Measurements from ENCODE around the gene OSBPL2.

The OSBPL2 gene

GRCh38 chr20:62222266-62222850, 16.0 kb upstream of the OSBPL2 start:
- H3K27ac ChIP-seq (ENCODE audit: low read depth, low read length): no peak overlapping the region
- H3K9ac ChIP-seq (ENCODE audit: low read depth in 1 of 2, low read length in 2 of 2): no peak overlapping the region
- peaks cover 33 to 40% of the 10 kb centered on the region in 2 donors for H3K27me3 ChIP-seq (ENCODE audit: control insufficient read depth in 1 of 2, insufficient read depth in 2 of 2, low read length in 2 of 2)
- no peaks in the 10 kb centered on the region for H3K9me3 ChIP-seq (ENCODE audit: control insufficient read depth in 1 of 2, low read length in 2 of 2)
- H3K4me1 ChIP-seq (ENCODE audit: control insufficient read depth in 1 of 2, insufficient read depth in 2 of 2, low read length in 2 of 2): peaks cover 0 to 4% of the 10 kb centered on the region in 2 donors
- H3K36me3 ChIP-seq (ENCODE audit: control insufficient read depth in 1 of 2, insufficient read depth in 2 of 2, low read length in 2 of 2): no peaks in the 10 kb centered on the region
- no peak overlapping the region for H3K4me3 ChIP-seq (ENCODE audit: low read depth in 1 of 2, low read length in 2 of 2)

GRCh38 chr20:62222972-62223371, 15.3 kb upstream of the OSBPL2 start:
- Histone ChIP-seq H3K9ac (ENCODE audit: low read depth in 1 of 2, low read length in 2 of 2) (no peak overlapping the region), H3K36me3 (ENCODE audit: control insufficient read depth in 1 of 2, insufficient read depth in 2 of 2, low read length in 2 of 2) (no peaks in the 10 kb centered on the region), H3K27me3 (ENCODE audit: control insufficient read depth in 1 of 2, insufficient read depth in 2 of 2, low read length in 2 of 2) (peaks cover 31 to 34% of the 10 kb centered on the region in 2 donors), H3K27ac (ENCODE audit: low read depth, low read length) (no peak overlapping the region), H3K4me1 (ENCODE audit: control insufficient read depth in 1 of 2, insufficient read depth in 2 of 2, low read length in 2 of 2) (peaks cover 0 to 4% of the 10 kb centered on the region in 2 donors), H3K4me3 (ENCODE audit: low read depth in 1 of 2, low read length in 2 of 2) (no peak overlapping the region), H3K9me3 (ENCODE audit: control insufficient read depth in 1 of 2, low read length in 2 of 2) (no peaks in the 10 kb centered on the region)

GRCh38 chr20:62223571-62223970, 14.8 kb upstream of the OSBPL2 start:
- Histone ChIP-seq H3K9me3 (ENCODE audit: control insufficient read depth in 1 of 2, low read length in 2 of 2) (no peaks in the 10 kb centered on the region), H3K27me3 (ENCODE audit: control insufficient read depth in 1 of 2, insufficient read depth in 2 of 2, low read length in 2 of 2) (peaks cover 25 to 28% of the 10 kb centered on the region in 2 donors), H3K9ac (ENCODE audit: low read depth in 1 of 2, low read length in 2 of 2) (no peak overlapping the region), H3K36me3 (ENCODE audit: control insufficient read depth in 1 of 2, insufficient read depth in 2 of 2, low read length in 2 of 2) (no peaks in the 10 kb centered on the region), H3K4me1 (ENCODE audit: control insufficient read depth in 1 of 2, insufficient read depth in 2 of 2, low read length in 2 of 2) (peaks cover 0 to 4% of the 10 kb centered on the region in 2 donors), H3K4me3 (ENCODE audit: low read depth in 1 of 2, low read length in 2 of 2) (no peak overlapping the region), H3K27ac (ENCODE audit: low read depth, low read length) (no peak overlapping the region)

GRCh38 chr20:62224113-62224855, 14.0 kb upstream of the OSBPL2 start:
- Histone ChIP-seq H3K4me3 (ENCODE audit: low read depth in 1 of 2, low read length in 2 of 2) (no peak overlapping the region), H3K27me3 (ENCODE audit: control insufficient read depth in 1 of 2, insufficient read depth in 2 of 2, low read length in 2 of 2) (peaks cover 20 to 25% of the 10 kb centered on the region in 2 donors), H3K36me3 (ENCODE audit: control insufficient read depth in 1 of 2, insufficient read depth in 2 of 2, low read length in 2 of 2) (no peaks in the 10 kb centered on the region), H3K4me1 (ENCODE audit: control insufficient read depth in 1 of 2, insufficient read depth in 2 of 2, low read length in 2 of 2) (peaks cover 0 to 3% of the 10 kb centered on the region in 2 donors), H3K27ac (ENCODE audit: low read depth, low read length) (no peak overlapping the region), H3K9me3 (ENCODE audit: control insufficient read depth in 1 of 2, low read length in 2 of 2) (no peaks in the 10 kb centered on the region), H3K9ac (ENCODE audit: low read depth in 1 of 2, low read length in 2 of 2) (no peak overlapping the region)

- H3K4me3 ChIP-seq (ENCODE audit: low read depth in 1 of 2, low read length in 2 of 2): no peak overlapping the region
- H3K36me3 ChIP-seq (ENCODE audit: control insufficient read depth in 1 of 2, insufficient read depth in 2 of 2, low read length in 2 of 2): no peaks in the 10 kb centered on the region
- no peak overlapping the region for H3K27ac ChIP-seq (ENCODE audit: low read depth, low read length)
- H3K27me3 ChIP-seq (ENCODE audit: control insufficient read depth in 1 of 2, insufficient read depth in 2 of 2, low read length in 2 of 2): peaks cover 20 to 25% of the 10 kb centered on the region in 2 donors
- no peak overlapping the region for H3K9ac ChIP-seq (ENCODE audit: low read depth in 1 of 2, low read length in 2 of 2)
- no peaks in the 10 kb centered on the region for H3K9me3 ChIP-seq (ENCODE audit: control insufficient read depth in 1 of 2, low read length in 2 of 2)
- H3K4me1 ChIP-seq (ENCODE audit: control insufficient read depth in 1 of 2, insufficient read depth in 2 of 2, low read length in 2 of 2): no peaks in the 10 kb centered on the region
Observed at GRCh38 chr20:62225026-62225425, 13.3 kb upstream of the OSBPL2 start.

GRCh38 chr20:62225820-62226635, 12.3 kb upstream of the OSBPL2 start:
- no peaks in the 10 kb centered on the region for H3K4me1 ChIP-seq (ENCODE audit: control insufficient read depth in 1 of 2, insufficient read depth in 2 of 2, low read length in 2 of 2)
- H3K27ac ChIP-seq (ENCODE audit: low read depth, low read length): no peak overlapping the region
- no peaks in the 10 kb centered on the region for H3K9me3 ChIP-seq (ENCODE audit: control insufficient read depth in 1 of 2, low read length in 2 of 2)
- no peak overlapping the region for H3K4me3 ChIP-seq (ENCODE audit: low read depth in 1 of 2, low read length in 2 of 2)
- H3K36me3 ChIP-seq (ENCODE audit: control insufficient read depth in 1 of 2, insufficient read depth in 2 of 2, low read length in 2 of 2): no peaks in the 10 kb centered on the region
- H3K9ac ChIP-seq (ENCODE audit: low read depth in 1 of 2, low read length in 2 of 2): no peak overlapping the region
- H3K27me3 ChIP-seq (ENCODE audit: control insufficient read depth in 1 of 2, insufficient read depth in 2 of 2, low read length in 2 of 2): peaks cover 13 to 20% of the 10 kb centered on the region in 2 donors

GRCh38 chr20:62226707-62227590, 11.4 kb upstream of the OSBPL2 start:
- Histone ChIP-seq H3K9me3 (ENCODE audit: control insufficient read depth in 1 of 2, low read length in 2 of 2) (no peaks in the 10 kb centered on the region), H3K4me3 (ENCODE audit: low read depth in 1 of 2, low read length in 2 of 2) (no peak overlapping the region), H3K36me3 (ENCODE audit: control insufficient read depth in 1 of 2, insufficient read depth in 2 of 2, low read length in 2 of 2) (no peaks in the 10 kb centered on the region), H3K27ac (ENCODE audit: low read depth, low read length) (no peak overlapping the region), H3K9ac (ENCODE audit: low read depth in 1 of 2, low read length in 2 of 2) (no peak overlapping the region), H3K27me3 (ENCODE audit: control insufficient read depth in 1 of 2, insufficient read depth in 2 of 2, low read length in 2 of 2) (peaks cover 4 to 11% of the 10 kb centered on the region in 2 donors), H3K4me1 (ENCODE audit: control insufficient read depth in 1 of 2, insufficient read depth in 2 of 2, low read length in 2 of 2) (no peaks in the 10 kb centered on the region)

GRCh38 chr20:62227591-62227976, 10.7 kb upstream of the OSBPL2 start:
- Histone ChIP-seq H3K9me3 (ENCODE audit: control insufficient read depth in 1 of 2, low read length in 2 of 2) (no peaks in the 10 kb centered on the region), H3K9ac (ENCODE audit: low read depth in 1 of 2, low read length in 2 of 2) (no peak overlapping the region), H3K36me3 (ENCODE audit: control insufficient read depth in 1 of 2, insufficient read depth in 2 of 2, low read length in 2 of 2) (no peaks in the 10 kb centered on the region), H3K4me3 (ENCODE audit: low read depth in 1 of 2, low read length in 2 of 2) (no peak overlapping the region), H3K27ac (ENCODE audit: low read depth, low read length) (no peak overlapping the region), H3K27me3 (ENCODE audit: control insufficient read depth in 1 of 2, insufficient read depth in 2 of 2, low read length in 2 of 2) (peaks cover 0 to 11% of the 10 kb centered on the region in 2 donors), H3K4me1 (ENCODE audit: control insufficient read depth in 1 of 2, insufficient read depth in 2 of 2, low read length in 2 of 2) (no peaks in the 10 kb centered on the region)

- H3K4me1 ChIP-seq (ENCODE audit: control insufficient read depth in 1 of 2, insufficient read depth in 2 of 2, low read length in 2 of 2): no peaks in the 10 kb centered on the region
- H3K36me3 ChIP-seq (ENCODE audit: control insufficient read depth in 1 of 2, insufficient read depth in 2 of 2, low read length in 2 of 2): no peaks in the 10 kb centered on the region
- H3K27me3 ChIP-seq (ENCODE audit: control insufficient read depth in 1 of 2, insufficient read depth in 2 of 2, low read length in 2 of 2): peaks cover 0 to 8% of the 10 kb centered on the region in 2 donors
- no peak overlapping the region for H3K27ac ChIP-seq (ENCODE audit: low read depth, low read length)
- H3K9ac ChIP-seq (ENCODE audit: low read depth in 1 of 2, low read length in 2 of 2): no peak overlapping the region
- H3K9me3 ChIP-seq (ENCODE audit: control insufficient read depth in 1 of 2, low read length in 2 of 2): no peaks in the 10 kb centered on the region
- H3K4me3 ChIP-seq (ENCODE audit: low read depth in 1 of 2, low read length in 2 of 2): no peak overlapping the region
Observed at GRCh38 chr20:62227977-62228958, 10.1 kb upstream of the OSBPL2 start.

Data from duodenal mucosa (tissue), 2 donors.